RCC 7860 (cell line): ENCODE measurements around the gene RGS7BP.
A peak's percentile ranks its signal among the peaks of the same experiment; 100 is the strongest.
"Not testable (repeated sequence)": the region's sequence is repeated elsewhere in the genome, so short reads cannot be mapped to it uniquely, and the experiment has no call there.

Experiments used
- DNase-seq: peaks from one replicate; pipeline ENCODE4 v3.0.0-alpha.2; 2015; ENCODE audit warnings: low spot score
- FAIRE-seq: peaks from 2 replicates; lab custom pipeline; 2012; peaks lifted over from hg19 to GRCh38; lab: Jason Lieb, UNC

RGS7BP gene

GRCh38 chr5:64557911-64558310 is 52.1 kb downstream of the RGS7BP start:
- DNase-seq = no peak
- FAIRE-seq = no peak

- not testable (repeated sequence) for DNase-seq, FAIRE-seq
Observed at GRCh38 chr5:64558641-64559040, 52.8 kb downstream of the RGS7BP start.

DNA sequence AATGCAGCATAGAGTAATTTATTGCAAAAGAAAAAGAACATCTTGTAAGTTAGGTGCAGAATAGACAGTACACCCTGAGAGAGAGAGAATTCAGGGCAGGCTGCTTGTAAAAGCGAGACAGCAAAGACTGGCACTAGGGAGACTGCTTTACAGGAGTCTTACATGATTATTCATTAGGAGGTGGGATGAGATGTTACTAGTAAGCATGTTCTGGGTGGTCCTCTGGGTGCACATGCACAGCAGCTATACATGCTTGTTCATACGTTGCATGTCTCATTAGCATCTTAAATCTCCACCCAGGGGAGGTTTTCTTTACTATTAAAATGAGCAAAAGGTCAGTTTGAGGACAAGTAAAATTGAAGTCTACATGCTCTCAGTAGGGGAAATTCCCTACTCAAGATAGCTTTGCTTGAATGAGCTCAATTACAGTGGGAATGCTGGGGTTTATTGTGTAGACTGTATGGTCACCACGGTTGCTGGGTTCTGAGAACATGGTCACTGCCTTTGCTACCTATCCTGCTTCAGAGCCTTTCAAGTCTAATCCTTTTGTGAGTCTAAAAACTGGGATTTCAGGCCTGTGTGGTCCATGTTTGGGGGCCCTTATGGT is 60.6 kb downstream of the RGS7BP start:
- FAIRE-seq (no peak), DNase-seq (peak; percentile 6)

DNA sequence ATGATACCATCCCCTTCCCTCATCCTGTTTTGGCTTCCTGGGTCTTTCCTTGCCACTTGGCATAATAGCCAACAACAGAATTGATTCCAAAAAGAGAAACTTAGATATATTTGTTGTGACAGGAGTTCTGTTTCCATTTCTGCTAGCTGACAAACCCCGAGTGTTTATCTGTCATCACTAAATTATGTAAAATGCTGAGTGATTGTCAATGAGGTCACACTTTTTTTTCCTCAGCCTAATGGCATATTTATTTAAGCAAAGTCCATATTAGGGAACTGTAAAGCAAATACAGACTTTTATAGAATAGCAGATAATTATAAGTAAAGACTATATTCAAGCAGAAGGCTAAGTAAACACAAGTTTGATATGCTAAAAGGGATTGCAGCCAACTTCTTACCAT is 64.0 kb downstream of the RGS7BP start:
- FAIRE-seq = no peak
- DNase-seq = no peak

DNA sequence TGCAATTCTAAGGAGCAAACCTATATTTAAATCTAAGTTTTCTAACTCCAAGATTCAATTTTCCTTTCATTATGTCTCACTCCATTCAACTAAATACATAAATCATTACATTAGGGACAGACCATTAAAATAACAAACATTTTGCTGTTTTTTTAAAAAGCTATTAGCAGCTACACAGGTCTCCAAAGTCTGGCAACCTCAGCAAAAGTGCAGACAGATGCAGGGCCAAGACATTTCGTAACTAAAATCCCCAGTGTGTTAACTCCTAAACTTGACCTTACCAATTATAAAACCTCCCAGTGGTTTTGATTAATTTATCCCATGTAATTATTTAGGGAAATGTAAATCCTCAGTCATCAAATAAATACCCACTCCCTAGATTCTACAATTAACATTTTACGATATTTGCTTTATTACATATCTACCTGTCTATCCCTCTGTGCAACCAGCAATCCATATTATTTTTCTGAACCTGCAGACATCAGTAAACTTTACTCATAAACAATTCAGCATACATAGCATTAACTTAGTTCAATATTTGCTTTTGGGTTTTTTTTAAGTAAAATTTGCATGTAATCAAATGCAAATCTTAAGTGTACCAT is 64.7 kb downstream of the RGS7BP start:
- FAIRE-seq (no peak), DNase-seq (no peak)

DNA sequence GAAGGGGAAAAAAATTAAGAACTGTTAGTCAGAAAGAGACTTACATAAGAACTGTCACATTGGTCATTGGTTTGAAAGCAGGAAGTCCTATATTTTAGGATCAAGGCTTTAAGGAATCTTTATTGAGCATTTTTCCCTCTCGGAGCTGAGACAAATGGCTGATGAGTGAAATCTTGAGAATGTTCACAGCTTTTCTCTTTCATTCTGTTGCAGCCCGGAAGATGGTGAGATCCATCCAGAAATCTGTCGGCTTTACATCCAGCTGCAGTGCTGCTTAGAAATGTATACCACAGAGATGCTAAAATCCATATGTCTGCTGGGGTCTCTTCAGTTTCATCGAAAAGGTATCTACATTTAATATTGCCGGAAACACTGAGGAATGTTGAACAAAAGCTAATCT is 69.7 kb downstream of the RGS7BP start:
- no peak for DNase-seq
- no peak for FAIRE-seq

DNA sequence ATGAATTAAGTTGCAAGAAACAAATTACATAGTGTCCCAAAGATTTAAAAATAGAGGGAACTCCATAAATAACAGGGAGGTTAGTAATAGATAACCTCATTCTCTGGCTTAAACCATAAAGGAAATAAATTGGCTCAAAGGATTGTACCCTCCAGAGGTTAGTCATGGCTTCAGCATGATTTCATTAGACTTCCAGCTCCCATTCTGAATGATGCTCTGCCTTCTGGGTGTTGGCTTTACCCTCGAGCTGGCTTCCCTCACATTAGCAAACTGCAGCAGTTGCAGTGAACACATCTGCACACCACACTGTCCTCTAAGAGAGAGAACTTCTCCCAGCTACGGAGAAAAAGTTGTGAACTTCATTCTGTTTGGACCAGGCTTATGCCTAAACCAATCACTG is 70.4 kb downstream of the RGS7BP start:
- DNase-seq (no peak), FAIRE-seq (no peak)

GRCh38 chr5:64585646-64586045 is 79.8 kb downstream of the RGS7BP start:
- FAIRE-seq (no peak), DNase-seq (no peak)

- DNase-seq (no peak), FAIRE-seq (no peak)
Observed at GRCh38 chr5:64587370-64587769, 81.6 kb downstream of the RGS7BP start.

DNA sequence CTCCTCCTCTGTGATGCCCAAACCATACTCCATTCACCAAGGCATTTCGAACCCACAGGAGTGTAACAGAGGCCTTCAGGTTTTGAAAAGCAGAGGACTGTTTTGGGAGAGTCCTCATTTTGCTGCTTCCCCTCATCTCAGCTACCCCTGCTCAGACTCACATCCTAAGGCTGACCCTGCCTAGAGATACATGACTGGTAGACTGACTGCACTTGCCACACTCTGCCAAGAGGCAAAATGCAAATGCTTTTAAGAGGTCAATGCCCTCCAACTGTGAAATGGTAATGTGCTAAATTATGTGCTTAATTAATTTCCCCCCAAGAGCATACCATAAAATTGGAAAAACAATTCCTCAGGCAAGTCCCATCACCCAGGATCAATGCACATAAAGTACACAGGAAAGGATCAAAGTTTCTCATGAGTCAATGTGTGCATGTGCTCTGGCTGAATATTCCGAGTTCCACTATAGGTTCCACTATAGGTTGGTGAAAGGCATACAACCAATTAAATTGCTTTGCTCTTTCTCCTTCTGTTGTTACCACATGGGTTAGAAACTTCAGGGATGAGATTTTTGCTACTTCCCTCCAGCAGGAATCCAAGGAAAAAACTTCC is 87.0 kb downstream of the RGS7BP start:
- FAIRE-seq = no peak
- no peak for DNase-seq

- no peak for DNase-seq
- FAIRE-seq = no peak
Observed at GRCh38 chr5:64594025-64594424, 88.2 kb downstream of the RGS7BP start.

GRCh38 chr5:64594601-64595000 is 88.8 kb downstream of the RGS7BP start:
- DNase-seq (no peak), FAIRE-seq (no peak)

- FAIRE-seq = no peak
Observed at GRCh38 chr5:64595031-64595855, 89.4 kb downstream of the RGS7BP start.

GRCh38 chr5:64599226-64599625 is 93.4 kb downstream of the RGS7BP start:
- DNase-seq = no peak
- FAIRE-seq = no peak

More at GRCh38 chr5:64595031-64595855, 89.4 kb downstream of the RGS7BP start:
- no peak for DNase-seq

GRCh38 chr5:64603676-64604075 is 97.9 kb downstream of the RGS7BP start:
- FAIRE-seq = no peak

DNA sequence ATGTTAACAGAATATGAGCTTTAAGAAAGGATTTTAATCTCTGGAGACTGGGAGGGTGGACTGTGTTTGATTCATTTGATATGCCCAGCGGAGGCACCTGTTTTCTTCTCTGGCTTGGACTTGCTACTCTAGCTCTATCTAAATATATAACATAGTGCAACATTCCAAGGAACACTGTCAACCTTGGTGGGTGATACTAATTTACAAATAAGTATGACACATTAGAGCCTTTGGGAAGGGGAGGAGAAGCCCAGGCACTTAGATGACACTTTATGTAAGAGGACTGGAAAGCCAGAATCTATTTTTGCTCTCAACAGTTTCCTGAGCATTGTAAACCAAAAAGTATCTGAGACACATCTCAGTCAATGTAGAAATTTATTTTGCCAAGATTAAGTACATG is 101.1 kb downstream of the RGS7BP start:
- DNase-seq (no peak), FAIRE-seq (no peak)

More at GRCh38 chr5:64603676-64604075, 97.9 kb downstream of the RGS7BP start:
- no peak for DNase-seq

DNA sequence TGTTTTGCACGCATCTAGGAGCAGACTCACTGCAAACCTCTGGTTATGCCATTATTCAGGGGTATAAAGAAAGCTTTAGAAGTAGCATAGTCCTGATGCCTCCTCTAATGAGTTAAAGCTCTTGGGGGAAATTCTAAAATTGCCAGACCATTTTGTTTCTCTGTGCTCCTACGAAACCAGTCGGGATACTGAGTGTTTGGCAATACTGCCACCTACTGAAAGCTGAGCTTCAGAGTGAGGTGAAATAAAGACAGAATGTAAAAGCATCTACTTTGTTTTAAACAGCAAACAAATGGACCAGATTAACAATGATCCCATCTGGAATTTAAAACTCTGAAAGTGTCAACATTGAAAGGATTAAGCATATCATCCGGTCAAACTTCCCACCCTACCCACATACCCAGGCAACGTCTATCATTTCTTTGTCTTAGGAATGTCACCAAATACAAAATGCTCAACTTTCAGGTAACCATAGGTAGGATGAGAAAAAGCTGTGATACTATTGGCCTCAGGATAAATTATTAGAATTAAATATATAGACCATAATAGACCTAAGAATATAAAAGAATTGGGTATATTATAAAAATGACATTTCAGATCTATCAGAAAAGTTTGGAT is 106.6 kb downstream of the RGS7BP start:
- DNase-seq (peak; percentile 4), FAIRE-seq (no peak)

DNA sequence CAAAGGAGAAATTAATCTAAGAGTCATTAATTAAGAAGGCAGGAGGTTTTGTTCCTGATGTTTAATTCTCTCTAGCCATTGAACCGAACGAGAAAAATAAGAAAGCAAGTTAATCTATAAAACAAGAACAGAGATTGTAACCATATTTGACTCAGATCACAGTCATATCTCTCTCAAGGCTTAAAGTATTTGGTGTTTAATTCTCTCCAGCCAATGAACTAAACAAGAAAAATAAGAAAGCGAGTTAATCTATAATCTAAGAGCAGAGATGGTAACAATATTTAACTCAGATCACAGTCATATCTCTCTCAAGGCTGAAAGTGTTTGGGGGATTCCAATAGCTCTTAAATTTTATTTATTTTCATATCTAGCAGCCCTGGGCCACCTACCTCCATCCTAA is 110.1 kb downstream of the RGS7BP start:
- FAIRE-seq (no peak), DNase-seq (no peak)

DNA sequence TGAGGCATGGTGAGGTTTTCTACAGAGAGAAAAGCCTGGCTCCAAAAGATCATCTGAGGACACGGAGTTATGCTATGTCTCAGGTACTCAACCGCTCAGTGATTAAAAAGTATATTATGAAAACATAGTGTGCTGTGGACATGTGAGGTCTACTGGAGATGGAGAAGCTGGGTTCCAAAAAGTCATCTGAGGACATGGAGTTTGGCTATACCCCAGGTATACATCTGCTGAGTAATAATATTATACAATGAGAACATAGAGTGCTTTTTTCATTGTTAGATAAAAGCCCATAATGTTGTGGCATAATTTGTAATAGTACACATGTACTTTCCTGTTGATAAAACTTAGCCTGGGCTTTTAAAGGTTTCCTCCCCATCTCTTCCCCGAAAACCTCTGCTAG is 113.8 kb downstream of the RGS7BP start:
- DNase-seq (no peak), FAIRE-seq (no peak)

- no peak for FAIRE-seq
Observed at GRCh38 chr5:64622991-64623390, 117.2 kb downstream of the RGS7BP start.

GRCh38 chr5:64625678-64626077 is 119.9 kb downstream of the RGS7BP start:
- DNase-seq (no peak), FAIRE-seq (no peak)

More at GRCh38 chr5:64622991-64623390, 117.2 kb downstream of the RGS7BP start:
- DNase-seq = no peak
